BE2C (cell line): Measurements from ENCODE around the gene BMPR1A.

Source experiments
- DNase-seq: peaks from one replicate; pipeline ENCODE4 v3.0.0-alpha.2; 2020
- H3K27me3 ChIP-seq: fragments of 250-450 bp; sonication (Bioruptor Pico); 2 replicates; pipeline ENCODE4 v1.5.1; 2020; ENCODE audit warnings: mild to moderate bottlenecking
- H3K36me3 ChIP-seq: fragments of 250-450 bp; sonication (Bioruptor Pico); 2 replicates; pipeline ENCODE4 v1.5.1; 2020; ENCODE audit warnings: mild to moderate bottlenecking
- H3K4me1 ChIP-seq: fragments of 250-450 bp; sonication (Bioruptor Pico); 2 replicates; pipeline ENCODE4 v1.5.1; 2020
- H3K4me3 ChIP-seq: 2 replicates; pipeline ENCODE4 v1.5.1; 2011; ENCODE audit warnings: low read depth, low read length
- H3K9me3 ChIP-seq: fragments of 250-450 bp; sonication (Bioruptor Pico); 2 replicates; pipeline ENCODE4 v1.5.1; 2020
- CTCF ChIP-seq: IDR thresholded peaks from 2 replicates; pipeline ENCODE4 v1.5.1; 2012; ENCODE audit warnings: mild to moderate bottlenecking, low read depth, low read length

The BMPR1A gene

GRCh38 chr10:86819567-86819966 lies 63.1 kb downstream of the BMPR1A start:
- no peak for DNase-seq
- Histone ChIP-seq H3K27me3 (no peaks in the 10 kb centered on the region), H3K36me3 (no peaks in the 10 kb centered on the region), H3K9me3 (no peaks in the 10 kb centered on the region), H3K4me1 (no peaks in the 10 kb centered on the region; the same call in 1 of the 2 replicates), H3K4me3 (no peak overlapping the region)
- no peak for TF ChIP-seq CTCF

- Histone ChIP-seq H3K36me3 (no peaks in the 10 kb centered on the region), H3K4me3 (no peak overlapping the region), H3K4me1 (no peaks in the 10 kb centered on the region; the same call in 1 of the 2 replicates), H3K9me3 (no peaks in the 10 kb centered on the region), H3K27me3 (no peaks in the 10 kb centered on the region)
- DNase-seq = no peak
- TF ChIP-seq CTCF = no peak
These were observed 64.1 kb downstream of the BMPR1A start for GRCh38 chr10:86820509-86820908.

GRCh38 chr10:86821388-86821999 lies 65.1 kb downstream of the BMPR1A start:
- no peaks in the 10 kb centered on the region for H3K9me3 ChIP-seq
- TF ChIP-seq CTCF = no peak
- no peaks in the 10 kb centered on the region; the same call in 1 of the 2 replicates for H3K4me1 ChIP-seq
- no peak overlapping the region for H3K4me3 ChIP-seq
- no peaks in the 10 kb centered on the region for H3K27me3 ChIP-seq
- H3K36me3 ChIP-seq = no peaks in the 10 kb centered on the region
- no peak for DNase-seq

- TF ChIP-seq CTCF = no peak
- Histone ChIP-seq H3K27me3 (no peaks in the 10 kb centered on the region), H3K4me3 (no peak overlapping the region), H3K4me1 (no peaks in the 10 kb centered on the region; the same call in 1 of the 2 replicates), H3K36me3 (no peaks in the 10 kb centered on the region), H3K9me3 (no peaks in the 10 kb centered on the region)
- DNase-seq = no peak
These were observed 67.1 kb downstream of the BMPR1A start for GRCh38 chr10:86823565-86823964.

- H3K9me3 ChIP-seq = no peaks in the 10 kb centered on the region
- no peaks in the 10 kb centered on the region for H3K27me3 ChIP-seq
- H3K36me3 ChIP-seq = no peaks in the 10 kb centered on the region
- TF ChIP-seq CTCF = no peak
- DNase-seq = no peak
- no peaks in the 10 kb centered on the region; the same call in 1 of the 2 replicates for H3K4me1 ChIP-seq
- no peak overlapping the region for H3K4me3 ChIP-seq
These were observed 67.7 kb downstream of the BMPR1A start for GRCh38 chr10:86824151-86824550.

GRCh38 chr10:86825366-86825765 lies 68.9 kb downstream of the BMPR1A start:
- Histone ChIP-seq H3K36me3 (no peaks in the 10 kb centered on the region), H3K9me3 (no peaks in the 10 kb centered on the region), H3K27me3 (no peaks in the 10 kb centered on the region), H3K4me3 (no peak overlapping the region), H3K4me1 (no peaks in the 10 kb centered on the region; the same call in 1 of the 2 replicates)
- no peak for DNase-seq
- no peak for TF ChIP-seq CTCF
